HG03457 (cell line): Measurements from ENCODE around the gene COL23A1.
"Not testable (repeated sequence)": the region's sequence is repeated elsewhere in the genome, so short reads cannot be mapped to it uniquely, and the experiment has no call there.

Experiments
- ATAC-seq: cut with Tn5 transposase; IDR thresholded peaks from one replicate; pipeline ENCODE4 v1.9.1; 2021; ENCODE audit warnings: moderate number of reproducible peaks; ENCODE audit not compliant: unreplicated experiment

COL23A1 gene

GRCh38 chr5:178207183-178207916, 382.8 kb downstream of the COL23A1 start:
- ATAC-seq, result no peak

- ATAC-seq, result no peak
Measured at GRCh38 chr5:178206166-178207101, 383.8 kb downstream of the COL23A1 start.

DNA sequence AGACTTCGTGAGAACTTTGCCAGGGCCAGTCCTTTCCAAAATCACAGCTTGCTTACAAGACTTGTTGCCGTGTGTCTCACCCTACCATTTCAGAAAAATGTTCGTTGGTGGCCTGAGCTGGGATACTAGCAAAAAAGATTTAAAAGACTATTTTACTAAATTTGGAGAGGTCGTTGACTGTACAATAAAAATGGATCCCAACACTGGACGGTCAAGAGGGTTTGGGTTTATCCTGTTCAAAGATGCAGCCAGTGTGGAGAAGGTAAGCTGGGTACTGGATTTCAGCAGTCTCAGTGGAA, 384.5 kb downstream of the COL23A1 start:
- no peak for ATAC-seq

- peak; percentile 39 for ATAC-seq
Measured at GRCh38 chr5:178204935-178205748, 385.1 kb downstream of the COL23A1 start.

DNA sequence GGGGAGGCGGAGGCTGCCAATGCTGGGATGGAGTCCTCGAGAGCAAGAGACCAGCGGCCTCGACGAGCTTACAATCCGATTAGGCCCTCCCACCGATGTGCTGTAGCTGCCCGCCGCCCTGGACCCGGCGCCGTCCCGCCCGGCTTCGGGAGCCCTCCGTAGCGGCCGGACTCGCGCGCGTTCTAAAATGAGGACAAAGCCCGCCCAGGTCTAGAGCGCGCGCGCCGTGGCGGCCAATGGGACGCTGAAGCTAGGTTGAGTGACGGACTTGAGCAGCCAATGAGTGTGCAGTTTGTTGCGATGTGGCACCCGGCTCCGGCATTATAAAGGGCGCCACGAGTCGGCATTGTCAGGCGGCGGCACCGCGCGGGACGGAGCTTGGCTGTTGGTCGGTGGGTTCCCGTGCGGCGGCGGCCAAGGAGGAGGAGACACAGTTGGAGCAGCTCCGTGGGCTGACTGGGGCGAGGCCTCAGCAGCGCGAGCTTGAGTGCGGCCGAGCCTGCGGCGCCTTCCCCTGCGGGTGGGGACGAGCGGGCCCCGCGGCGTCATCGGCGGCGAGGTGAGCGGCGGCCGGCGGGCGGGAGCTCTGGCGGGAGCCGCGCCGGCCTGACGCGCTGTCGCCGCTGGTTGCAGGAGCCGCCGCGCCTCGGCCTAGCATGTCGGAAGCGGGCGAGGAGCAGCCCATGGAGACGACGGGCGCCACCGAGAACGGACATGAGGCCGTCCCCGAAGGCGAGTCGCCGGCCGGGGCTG, 385.8 kb downstream of the COL23A1 start, which contains the start of gene HNRNPAB:
Gene HNRNPAB (plus strand): TSS at position 352 of the 753 bp plus-strand sequence. CDS start 305 bp downstream, at position 657.
- peak; percentile 56 for ATAC-seq

DNA sequence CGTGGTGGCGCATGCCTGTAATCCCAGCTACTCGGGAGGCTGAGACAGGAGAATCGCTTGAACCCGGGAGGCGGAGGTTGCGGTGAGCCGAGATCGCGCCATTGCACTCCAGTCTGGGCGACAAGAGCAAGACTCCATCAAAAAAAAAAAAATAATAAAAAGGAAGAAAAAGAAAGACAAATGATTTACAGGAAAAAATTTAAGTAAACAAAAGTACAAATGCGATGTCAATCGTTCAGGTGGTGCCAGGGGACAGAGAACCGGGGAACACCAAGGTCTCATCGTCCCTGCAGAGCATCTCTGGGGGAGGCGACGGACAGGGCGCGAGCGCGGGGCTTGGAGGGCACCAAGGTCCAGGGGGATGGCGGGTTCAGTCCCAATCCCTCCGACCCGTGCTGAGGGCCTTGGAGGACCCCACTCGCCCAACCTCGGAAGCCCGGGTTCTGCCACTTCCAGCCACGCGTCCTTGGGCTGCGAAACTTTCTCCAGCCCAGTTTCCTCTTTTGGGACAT, 386.5 kb downstream of the COL23A1 start:
- peak; percentile 5 for ATAC-seq

DNA sequence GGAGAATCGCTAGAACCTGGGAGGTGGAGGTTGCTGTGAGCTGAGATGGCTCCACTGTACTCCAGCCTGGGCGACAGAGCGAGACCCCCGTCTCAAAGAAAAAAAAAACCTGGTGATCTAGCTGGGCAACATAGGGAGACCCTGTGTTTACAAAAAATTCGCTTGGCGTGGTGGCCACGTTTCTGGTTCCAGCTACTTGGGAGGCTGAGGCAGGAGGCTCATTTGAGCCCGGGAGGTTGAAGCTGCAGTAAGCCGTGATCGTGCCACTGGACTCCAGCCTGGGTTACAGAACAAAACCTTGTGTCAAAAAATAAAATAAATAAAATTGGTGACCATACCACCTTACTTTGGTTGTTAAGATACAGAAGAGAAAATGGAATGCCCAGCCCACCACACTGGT, 387.7 kb downstream of the COL23A1 start:
- no peak for ATAC-seq

- no peak for ATAC-seq
Measured at GRCh38 chr5:178201927-178202235, 388.3 kb downstream of the COL23A1 start.

DNA sequence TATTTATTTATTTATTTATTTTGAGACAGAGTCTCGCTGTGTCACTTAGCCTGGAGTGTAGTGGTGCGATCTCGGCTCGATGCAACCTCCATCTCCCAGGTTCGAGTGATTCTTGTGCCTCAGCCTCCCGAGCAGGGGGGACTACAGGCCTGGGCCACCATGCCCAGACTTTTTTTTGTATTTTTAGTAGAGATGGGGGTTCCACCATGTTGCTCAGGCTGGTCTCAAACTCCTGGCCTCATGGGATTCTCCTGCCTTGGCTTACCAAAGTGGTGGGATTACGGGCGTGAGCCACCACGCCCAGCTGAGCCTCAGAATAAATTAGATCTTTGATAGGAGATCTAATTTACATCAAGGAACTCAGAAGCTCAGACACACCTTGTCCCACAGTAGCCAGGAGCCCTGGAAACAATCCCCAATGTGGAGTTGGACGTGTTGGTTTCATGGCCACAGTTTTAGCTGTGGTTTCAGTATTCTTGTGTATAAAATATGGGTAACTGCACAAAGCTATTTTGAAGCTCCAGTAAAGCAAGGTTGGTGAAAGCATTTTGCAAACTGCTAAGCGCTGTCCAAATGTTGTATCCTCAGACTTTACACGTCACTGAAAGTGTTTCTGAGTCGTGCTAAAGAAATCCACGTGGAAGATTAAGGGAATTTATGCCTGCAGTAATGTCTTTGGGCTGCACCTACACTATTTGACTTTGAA, 388.8 kb downstream of the COL23A1 start:
- no peak for ATAC-seq

- no peak for ATAC-seq
Measured at GRCh38 chr5:178199581-178200434, 390.4 kb downstream of the COL23A1 start.

- no peak for ATAC-seq
Measured at GRCh38 chr5:178198706-178199105, 391.5 kb downstream of the COL23A1 start.

DNA sequence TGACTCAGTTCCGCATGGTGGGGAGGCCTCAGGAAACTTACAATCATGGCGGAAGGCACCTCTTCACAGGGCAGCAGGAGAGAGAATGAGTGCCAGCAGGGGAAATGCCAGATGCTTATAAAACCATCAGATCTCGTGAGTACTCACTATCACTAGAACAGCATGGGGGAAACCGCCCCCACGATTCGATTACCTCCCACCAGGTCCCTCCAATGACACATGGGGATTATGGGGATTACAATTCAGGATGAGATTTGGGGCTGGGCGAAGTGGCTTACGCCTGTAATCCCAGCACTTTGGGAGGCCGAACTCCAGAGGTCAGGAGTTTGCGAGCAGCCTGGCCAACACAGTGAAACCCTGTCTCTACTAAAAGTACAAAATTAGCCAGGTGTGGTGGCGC, 392.0 kb downstream of the COL23A1 start:
- not testable (repeated sequence) for ATAC-seq

GRCh38 chr5:178196986-178197385, 393.2 kb downstream of the COL23A1 start:
- no peak for ATAC-seq

DNA sequence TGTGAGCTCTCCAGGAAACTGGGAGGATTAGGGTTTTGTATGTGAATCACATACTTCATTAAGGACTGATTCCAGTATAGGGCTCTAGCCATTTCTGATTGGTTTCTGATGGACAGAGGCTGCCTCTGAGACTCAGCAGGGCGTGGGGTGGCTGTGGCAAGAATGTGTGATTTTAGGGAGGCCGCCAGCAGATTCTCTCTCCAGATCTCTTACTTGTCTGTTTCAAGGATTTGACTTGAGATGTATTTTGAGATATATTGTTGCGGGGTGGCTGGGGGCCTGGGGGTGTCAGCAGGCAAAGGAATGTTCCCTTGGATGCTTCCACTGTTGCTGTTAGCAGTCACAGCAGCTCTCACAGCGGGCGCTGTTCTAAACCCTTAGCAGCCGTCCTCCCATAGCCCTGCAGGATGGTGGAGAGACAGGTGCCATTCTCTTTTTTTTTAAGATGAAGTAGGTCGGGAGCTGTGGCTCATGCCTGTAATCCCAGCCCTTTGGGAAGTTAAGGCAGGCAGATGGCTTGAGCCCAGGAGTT, 393.8 kb downstream of the COL23A1 start:
- ATAC-seq, result no peak

DNA sequence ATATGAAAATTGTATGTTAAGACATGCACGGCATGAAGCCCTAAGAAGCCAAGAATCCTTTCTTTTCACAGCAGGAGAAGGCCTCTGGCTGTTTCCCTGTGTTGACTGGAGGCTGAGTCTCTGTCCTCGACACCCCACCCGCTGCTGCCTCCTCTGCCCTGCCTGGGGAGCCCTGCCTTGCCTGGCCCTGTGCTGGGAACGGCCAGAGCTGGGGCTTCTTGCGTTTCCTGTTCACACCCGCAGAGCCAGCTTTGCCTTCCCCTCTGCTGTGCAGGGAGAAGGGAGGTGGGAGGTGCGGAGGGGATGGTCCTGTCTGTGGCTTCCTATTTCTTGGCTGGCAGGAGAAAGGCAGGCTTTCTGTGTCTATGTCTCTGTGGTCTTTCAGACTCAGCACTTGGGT, 396.2 kb downstream of the COL23A1 start:
- no peak for ATAC-seq

DNA sequence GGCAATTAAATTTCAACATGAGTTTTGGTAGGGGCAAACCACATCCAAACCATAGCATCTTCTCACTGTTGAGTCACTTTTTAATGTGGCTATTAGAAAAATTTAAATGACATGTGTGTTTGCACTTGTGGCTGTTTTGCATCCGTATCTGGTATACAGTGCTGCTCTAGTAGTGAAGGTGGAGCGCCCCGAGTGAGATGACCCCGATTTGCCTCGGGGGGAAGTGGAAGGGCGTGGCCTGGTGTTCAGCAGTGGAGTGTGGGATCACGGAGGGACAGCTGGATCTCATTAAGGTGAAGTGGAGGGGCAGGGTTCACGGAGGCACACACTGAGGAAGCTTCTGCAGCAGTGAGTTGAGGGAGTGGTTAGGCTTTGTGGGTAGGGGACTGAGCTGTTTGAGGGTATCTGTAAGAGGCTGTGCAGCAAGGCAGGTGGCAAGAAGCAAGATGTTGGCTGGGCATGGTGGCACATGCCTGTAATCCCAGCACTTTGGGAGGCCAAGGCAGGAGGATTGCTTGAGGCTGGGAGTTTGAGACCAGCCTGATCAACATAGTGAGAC, 396.9 kb downstream of the COL23A1 start:
- no peak for ATAC-seq

- no peak for ATAC-seq
Measured at GRCh38 chr5:178192787-178193186, 397.4 kb downstream of the COL23A1 start.

DNA sequence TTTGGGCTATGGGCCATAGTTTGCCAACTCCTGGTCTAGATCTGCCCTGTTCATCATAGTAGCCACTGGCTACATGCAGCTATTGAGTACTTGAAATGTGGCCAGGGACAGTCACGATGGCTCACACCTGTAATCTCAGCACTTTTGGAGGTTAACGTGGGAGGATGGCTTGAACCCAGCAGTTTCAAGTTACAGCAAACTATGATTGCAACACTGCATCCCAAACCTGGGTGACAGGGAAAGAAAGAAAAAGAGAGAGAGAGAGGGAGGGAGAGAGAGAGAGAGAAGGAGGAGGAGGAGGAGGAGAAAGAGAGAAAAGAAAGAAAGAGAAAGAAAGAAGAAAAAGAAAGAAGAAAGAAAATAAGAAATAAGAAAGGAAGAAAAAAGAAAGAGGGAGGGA, 397.9 kb downstream of the COL23A1 start:
- no peak for ATAC-seq
